OCI-LY1 (cell line): ENCODE measurements around the gene SLC17A9.

Source experiments
- H2AFZ ChIP-seq: fragments of 200-600 bp; sonication (generic), shearing (Covaris generic); 2 replicates; pipeline ENCODE4 v1.6.0; 2014; ENCODE audit warnings: antibody characterized with exemption, mild to moderate bottlenecking, low read length
- H3F3A ChIP-seq: fragments of 200-600 bp; sonication (generic), shearing (Covaris generic); 2 replicates; pipeline ENCODE4 v1.6.0; 2014; ENCODE audit warnings: mild to moderate bottlenecking, antibody characterized with exemption, low read length, moderate library complexity; ENCODE audit not compliant: insufficient read depth
- H3K27ac ChIP-seq: fragments of 200-600 bp; sonication (generic); 2 replicates; pipeline ENCODE4 v1.5.1; 2014; ENCODE audit warnings: low read length, mixed run types, mild to moderate bottlenecking, low read depth; ENCODE audit not compliant: poor library complexity, severe bottlenecking
- H3K27me3 ChIP-seq: fragments of 200-600 bp; sonication (generic); 2 replicates; pipeline ENCODE4 v1.6.0; 2014; ENCODE audit warnings: antibody characterized with exemption, mild to moderate bottlenecking, low read length, moderate library complexity; ENCODE audit not compliant: insufficient read depth
- H3K36me3 ChIP-seq: fragments of 200-600 bp; sonication (generic); 2 replicates; pipeline ENCODE4 v1.6.1; 2014; ENCODE audit warnings: mild to moderate bottlenecking, antibody characterized with exemption, low read length, moderate library complexity, mixed read lengths; ENCODE audit not compliant: insufficient read depth
- H3K4me1 ChIP-seq: fragments of 200-600 bp; sonication (generic); 2 replicates; pipeline ENCODE4 v1.5.1; 2014; ENCODE audit warnings: mild to moderate bottlenecking, low read length, moderate library complexity; ENCODE audit not compliant: insufficient read depth, severe bottlenecking
- H3K4me2 ChIP-seq: fragments of 200-600 bp; sonication (generic), shearing (Covaris generic); 2 replicates; pipeline ENCODE4 v1.6.1; 2014; ENCODE audit warnings: low read length
- H3K4me3 ChIP-seq: fragments of 200-600 bp; sonication (generic); 2 replicates; pipeline ENCODE4 v1.5.1; 2014; ENCODE audit warnings: low read length, low read depth, mild to moderate bottlenecking, mixed read lengths; ENCODE audit not compliant: poor library complexity, severe bottlenecking
- H3K79me2 ChIP-seq: fragments of 200-600 bp; shearing (Covaris generic); 2 replicates; pipeline ENCODE4 v1.6.1; 2016; ENCODE audit warnings: mixed run types, low read length, mixed read lengths; ENCODE audit not compliant: insufficient read depth
- H3K9ac ChIP-seq: fragments of 200-600 bp; sonication (generic), shearing (Covaris generic); 2 replicates; pipeline ENCODE4 v1.6.1; 2014; ENCODE audit warnings: mild to moderate bottlenecking, low read length, mixed read lengths
- H3K9me2 ChIP-seq: fragments of 200-600 bp; sonication (generic), shearing (Covaris generic); 2 replicates; pipeline ENCODE4 v1.6.1; 2014; ENCODE audit warnings: low read depth, mild to moderate bottlenecking, low read length, mixed read lengths
- H3K9me3 ChIP-seq: fragments of 200-600 bp; shearing (Covaris generic); 2 replicates; pipeline ENCODE4 v1.6.1; 2014; ENCODE audit warnings: low read length, mixed read lengths
- H4K20me1 ChIP-seq: fragments of 200-600 bp; sonication (generic), shearing (Covaris generic); 2 replicates; pipeline ENCODE4 v1.6.0; 2016; ENCODE audit warnings: mild to moderate bottlenecking, low read length; ENCODE audit not compliant: insufficient read depth
- CTCF ChIP-seq: fragments of 200-600 bp; sonication (generic), shearing (Covaris generic); IDR thresholded peaks from 2 replicates; pipeline ENCODE4 v1.5.1; 2017; ENCODE audit warnings: mild to moderate bottlenecking, antibody characterized with exemption, low read length, moderate library complexity, mixed read lengths
- EZH2 ChIP-seq: fragments of 200-600 bp; sonication (generic), shearing (Covaris generic); IDR thresholded peaks from 2 replicates; pipeline ENCODE4 v1.8.0; 2017; ENCODE audit warnings: borderline replicate concordance, mixed run types, mild to moderate bottlenecking, antibody characterized with exemption, low read length, moderate library complexity, mixed read lengths

SLC17A9 gene

GRCh38 chr20:63007646-63008488 lies 55.4 kb downstream of the SLC17A9 start:
- Histone ChIP-seq H3K27ac (no peak overlapping the region), H3K9ac (no peak overlapping the region), H3K27me3 (peaks cover 15% of the 10 kb centered on the region; the same call in 1 of the 2 replicates), H3K79me2 (no peaks in the 10 kb centered on the region), H3K36me3 (peaks cover 3% of the 10 kb centered on the region; the same call in 1 of the 2 replicates), H3K4me1 (peaks cover 21% of the 10 kb centered on the region), H2AFZ (no peak overlapping the region), H3K9me3 (peaks cover 9% of the 10 kb centered on the region; the same call in 1 of the 2 replicates), H3K4me3 (no peak overlapping the region), H4K20me1 (no peaks in the 10 kb centered on the region), H3K4me2 (no peak overlapping the region), H3K9me2 (no peaks in the 10 kb centered on the region), H3F3A (no peaks in the 10 kb centered on the region)
- no peak for TF ChIP-seq CTCF
- no peak for TF ChIP-seq EZH2

GRCh38 chr20:63008541-63009044 lies 56.1 kb downstream of the SLC17A9 start:
- TF ChIP-seq CTCF (no peak), EZH2 (no peak)
- no peak overlapping the region for H3K4me2 ChIP-seq
- no peaks in the 10 kb centered on the region for H3F3A ChIP-seq
- H3K27me3 ChIP-seq, result peaks cover 23% of the 10 kb centered on the region; the same call in 1 of the 2 replicates
- H2AFZ ChIP-seq, result no peak overlapping the region
- peaks cover 16% of the 10 kb centered on the region for H3K9me3 ChIP-seq
- no peaks in the 10 kb centered on the region for H3K79me2 ChIP-seq
- no peaks in the 10 kb centered on the region for H3K9me2 ChIP-seq
- no peak overlapping the region for H3K27ac ChIP-seq
- H3K9ac ChIP-seq, result no peak overlapping the region
- no peaks in the 10 kb centered on the region for H4K20me1 ChIP-seq
- H3K36me3 ChIP-seq, result peaks cover 3% of the 10 kb centered on the region; the same call in 1 of the 2 replicates
- H3K4me1 ChIP-seq, result peaks cover 21% of the 10 kb centered on the region
- no peak overlapping the region for H3K4me3 ChIP-seq

- H3K9me3 ChIP-seq, result peaks cover 21% of the 10 kb centered on the region
- peaks cover 21% of the 10 kb centered on the region for H3K4me1 ChIP-seq
- peaks cover 3% of the 10 kb centered on the region; the same call in 1 of the 2 replicates for H3K36me3 ChIP-seq
- H2AFZ ChIP-seq, result no peak overlapping the region
- peak overlapping the region; percentile 20 for H3K4me3 ChIP-seq
- H4K20me1 ChIP-seq, result no peaks in the 10 kb centered on the region
- no peaks in the 10 kb centered on the region for H3K9me2 ChIP-seq
- TF ChIP-seq EZH2, result no peak
- TF ChIP-seq CTCF, result peak; percentile 83
- no peaks in the 10 kb centered on the region for H3K79me2 ChIP-seq
- no peak overlapping the region for H3K27ac ChIP-seq
- H3K4me2 ChIP-seq, result peak overlapping the region; percentile 56
- no peak overlapping the region for H3K9ac ChIP-seq
- H3F3A ChIP-seq, result no peaks in the 10 kb centered on the region
- peaks cover 29% of the 10 kb centered on the region; the same call in 1 of the 2 replicates for H3K27me3 ChIP-seq
Observed at GRCh38 chr20:63009045-63009961, 56.8 kb downstream of the SLC17A9 start.
